ENCODE data around the gene ABCD3.

DNA sequence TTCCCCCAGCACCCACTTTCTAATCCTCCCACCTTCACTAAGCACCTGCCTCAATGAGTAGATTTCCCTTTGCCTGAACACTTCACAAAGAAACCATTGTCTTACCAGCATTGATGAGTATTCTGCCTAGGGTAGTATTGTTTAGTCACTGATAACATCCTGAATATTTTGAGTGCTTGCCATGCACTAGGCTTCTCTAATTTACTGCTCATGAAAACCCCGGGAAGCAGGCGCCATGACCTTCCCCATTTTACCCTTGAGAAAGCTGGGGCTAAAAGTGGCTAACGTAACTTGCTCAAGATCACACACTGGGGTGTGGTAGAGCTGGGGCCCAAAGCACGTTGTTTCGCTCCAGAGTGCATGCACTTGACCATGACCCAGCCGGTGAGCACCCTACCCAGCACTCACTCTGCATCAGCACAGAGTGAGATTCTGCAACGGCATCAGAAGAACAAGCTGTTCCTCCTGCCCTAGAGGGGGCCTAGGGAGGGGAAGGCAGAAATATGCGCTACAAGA is 133.9 kb downstream of the ABCD3 start:
- TF ChIP-seq POLR2A (IDR thresholded peaks at IDR 0.05; ENCODE audit: low read depth, low read length) (no peak), CTCF (conservative IDR thresholded peaks at IDR 0.05; ENCODE audit: low read depth, low read length) (no peak), BHLHE40 (IDR thresholded peaks at IDR 0.05; ENCODE audit: low read depth, low read length) (no peak), SMC3 (IDR thresholded peaks at IDR 0.05; ENCODE audit: low read depth, low read length) (no peak), CHD1 (IDR thresholded peaks at IDR 0.05; ENCODE audit: low read depth, low read length) (no peak), MAFK (IDR thresholded peaks at IDR 0.05; ENCODE audit: low read depth, low read length) (no peak), USF2 (IDR thresholded peaks at IDR 0.05; ENCODE audit: low read depth, low read length) (no peak)
